Germinal center (tissue), 1 donor: ENCODE results near the gene GRIK4.
"Not testable (repeated sequence)": the region's sequence is repeated elsewhere in the genome, so short reads cannot be mapped to it uniquely, and the experiment has no call there.

Experiments used
- DNase-seq: peaks from one replicate; pipeline ENCODE4 v3.0.0; 2012; ENCODE audit warnings: mixed read lengths, low spot score

Gene GRIK4

DNA sequence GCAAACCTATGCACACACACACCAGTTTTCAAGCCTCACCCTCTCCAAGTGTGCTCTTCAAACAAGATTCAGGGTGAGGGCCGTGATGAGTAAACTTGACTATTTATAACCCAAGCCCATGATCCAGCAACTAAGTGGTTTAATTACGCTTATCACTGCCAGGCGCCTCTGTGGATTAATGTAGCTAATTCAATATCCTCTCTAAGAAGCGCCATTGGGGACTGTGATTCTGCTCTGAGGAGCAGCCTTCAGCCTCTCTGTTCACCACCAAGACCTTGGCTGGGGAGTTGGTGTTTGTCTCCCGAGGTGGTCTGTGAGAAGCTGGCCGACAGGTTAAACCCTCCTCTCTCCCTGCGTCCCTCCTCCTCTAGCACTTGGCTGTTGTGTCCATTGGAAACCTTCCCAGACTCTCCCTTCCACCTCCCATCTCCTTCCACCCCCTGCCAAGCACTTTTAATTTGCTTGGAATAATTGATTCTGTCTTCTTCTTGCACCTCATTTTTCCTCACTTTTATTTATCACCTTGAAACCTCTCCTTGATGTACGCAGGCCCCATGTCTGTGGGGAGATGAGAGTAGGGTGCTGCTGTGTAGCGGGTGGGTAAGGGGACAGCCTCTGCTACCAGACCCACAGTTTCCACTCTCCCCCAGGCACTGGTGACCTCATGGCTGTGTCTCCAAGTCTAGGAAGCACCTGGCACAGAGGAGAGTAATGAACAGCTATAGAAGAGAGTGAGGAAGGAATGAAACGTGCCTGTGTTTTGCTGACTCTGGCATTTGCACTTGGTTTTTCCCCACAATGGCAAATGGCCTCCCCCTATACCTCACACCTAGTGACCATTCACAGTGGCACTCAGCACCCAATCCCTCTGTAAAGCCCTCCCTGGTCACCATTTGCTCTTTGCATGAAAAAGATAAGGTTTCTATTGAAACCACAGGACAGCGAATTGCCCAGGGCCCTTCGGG lies 236.6 kb downstream of the GRIK4 start:
- DNase-seq: no peak

DNA sequence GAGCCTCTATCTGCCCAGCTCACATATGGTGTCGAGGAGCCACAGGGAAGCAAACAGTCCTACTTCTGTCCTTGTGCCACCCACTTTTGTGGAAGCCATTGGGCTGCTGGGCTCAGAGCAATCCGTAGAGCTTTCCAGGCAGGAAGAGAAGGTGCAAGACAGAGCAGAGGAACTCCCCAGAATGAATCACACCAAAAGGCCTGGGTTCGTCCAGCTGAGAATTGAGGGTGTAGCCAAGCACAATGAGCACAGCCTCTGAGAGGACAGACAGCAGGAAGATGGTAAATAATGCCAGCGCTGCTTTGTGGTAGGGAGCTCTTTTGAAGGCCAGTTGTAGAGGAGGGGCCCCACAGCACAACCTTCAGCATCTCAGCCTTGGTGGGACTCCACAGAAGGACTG lies 237.8 kb downstream of the GRIK4 start:
- no peak for DNase-seq

DNA sequence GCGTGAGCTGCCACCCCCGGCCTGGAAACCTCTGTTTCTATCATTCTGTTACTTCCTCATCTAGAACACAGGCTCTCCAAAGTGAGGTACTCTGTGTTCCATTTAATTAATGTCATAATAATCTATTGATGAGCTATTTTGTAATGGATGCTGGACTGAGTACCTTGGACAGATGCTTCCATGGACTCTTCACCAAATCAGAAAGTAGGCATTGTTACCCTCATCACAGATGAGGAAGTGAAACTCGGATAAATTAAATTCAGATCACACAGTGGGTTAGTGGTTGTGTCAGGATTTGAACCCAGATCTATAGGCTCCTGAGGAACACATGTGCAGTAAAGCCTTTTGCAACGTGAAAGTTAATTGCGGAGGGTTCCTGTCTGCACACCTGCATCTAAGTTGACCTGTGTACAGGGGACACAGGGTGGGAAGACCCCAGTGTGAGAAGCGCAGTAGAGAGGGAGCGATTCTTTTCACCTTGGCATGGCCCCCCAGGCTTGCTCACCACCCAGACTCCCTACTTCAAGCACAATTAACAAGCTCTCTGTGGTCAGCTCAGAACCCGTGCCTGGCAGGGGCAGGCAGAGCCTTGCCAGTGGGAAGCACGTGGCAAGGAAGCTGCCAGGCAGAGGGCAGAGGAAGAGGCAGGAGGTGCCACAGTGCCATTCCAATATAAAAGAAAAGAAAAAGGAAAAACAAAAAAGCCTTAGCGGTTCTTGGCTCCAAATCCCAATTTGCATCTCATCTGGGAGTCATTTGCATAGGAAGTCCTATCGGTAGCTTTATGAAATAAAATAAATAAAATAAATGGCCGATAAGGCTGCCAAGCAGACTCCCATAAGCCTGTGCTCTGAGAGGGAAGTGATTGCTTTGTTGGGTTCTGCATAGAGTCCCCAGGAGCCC lies 239.3 kb downstream of the GRIK4 start:
- DNase-seq: no peak

GRCh38 chr11:120751550-120751949 lies 240.0 kb downstream of the GRIK4 start:
- no peak for DNase-seq

DNA sequence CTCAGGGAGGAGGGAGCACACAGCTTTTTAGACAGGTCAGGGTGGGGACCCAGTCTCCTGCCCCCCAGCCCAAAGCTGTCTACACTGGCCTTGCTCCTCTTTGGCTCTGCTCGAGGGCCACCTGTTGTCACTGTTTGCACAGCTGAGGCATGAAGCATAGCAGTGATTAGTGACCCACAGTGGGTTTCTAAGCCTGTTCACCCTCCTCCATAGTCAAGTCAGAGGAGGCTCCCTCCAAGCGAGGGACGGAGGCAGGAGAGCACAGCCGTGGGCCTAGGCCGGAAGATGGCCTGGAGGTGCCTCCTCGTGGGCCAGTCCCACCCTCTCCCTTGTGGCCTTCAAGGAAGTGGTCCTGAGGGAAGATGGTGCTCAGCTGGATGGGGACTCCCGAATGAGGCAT lies 241.1 kb downstream of the GRIK4 start:
- DNase-seq: no peak

- no peak for DNase-seq
Measured at GRCh38 chr11:120756931-120757330, 245.4 kb downstream of the GRIK4 start.

DNA sequence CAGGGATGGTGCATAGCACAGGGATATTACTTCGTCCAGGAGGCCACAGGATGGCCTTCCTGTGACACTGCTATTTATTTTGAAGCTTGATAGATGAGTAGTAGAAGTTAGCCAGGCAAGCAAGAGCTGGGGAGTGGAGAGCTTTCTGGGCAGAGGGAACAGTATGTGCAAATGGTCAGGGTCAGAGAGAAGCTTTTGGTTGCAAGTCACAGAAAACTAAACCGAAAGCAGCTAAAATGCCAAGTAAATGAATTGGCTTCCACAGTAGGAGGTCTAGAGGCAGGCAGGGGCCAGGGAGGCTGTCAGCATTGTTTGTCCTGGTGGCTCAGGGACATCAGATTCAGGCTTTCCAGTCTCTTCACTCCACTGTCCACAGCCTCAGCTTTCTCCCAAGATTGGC lies 247.5 kb downstream of the GRIK4 start:
- DNase-seq: no peak

GRCh38 chr11:120765710-120766109 lies 254.2 kb downstream of the GRIK4 start:
- DNase-seq: not testable (repeated sequence)

GRCh38 chr11:120766318-120766717 lies 254.8 kb downstream of the GRIK4 start:
- no peak for DNase-seq

GRCh38 chr11:120768949-120769348 lies 257.4 kb downstream of the GRIK4 start:
- DNase-seq: no peak

DNA sequence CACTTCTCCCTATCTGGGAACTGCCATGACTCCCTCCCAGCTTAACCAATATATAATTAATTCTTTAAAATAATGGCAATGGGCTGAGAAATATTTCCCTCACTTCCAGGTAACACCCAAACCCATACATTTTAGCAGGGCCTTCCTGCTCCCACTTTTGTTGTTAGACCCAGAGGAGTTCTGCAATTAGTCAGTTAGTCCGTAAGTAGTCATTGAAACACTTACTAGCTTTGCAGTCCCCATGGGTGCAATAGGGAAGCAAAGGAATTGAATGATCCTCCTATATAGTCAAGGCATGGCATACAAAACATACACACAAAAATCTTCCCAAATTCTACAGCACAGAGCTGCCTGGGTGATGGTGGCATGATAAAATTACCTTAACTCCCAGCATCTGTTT lies 258.4 kb downstream of the GRIK4 start:
- DNase-seq: no peak

DNA sequence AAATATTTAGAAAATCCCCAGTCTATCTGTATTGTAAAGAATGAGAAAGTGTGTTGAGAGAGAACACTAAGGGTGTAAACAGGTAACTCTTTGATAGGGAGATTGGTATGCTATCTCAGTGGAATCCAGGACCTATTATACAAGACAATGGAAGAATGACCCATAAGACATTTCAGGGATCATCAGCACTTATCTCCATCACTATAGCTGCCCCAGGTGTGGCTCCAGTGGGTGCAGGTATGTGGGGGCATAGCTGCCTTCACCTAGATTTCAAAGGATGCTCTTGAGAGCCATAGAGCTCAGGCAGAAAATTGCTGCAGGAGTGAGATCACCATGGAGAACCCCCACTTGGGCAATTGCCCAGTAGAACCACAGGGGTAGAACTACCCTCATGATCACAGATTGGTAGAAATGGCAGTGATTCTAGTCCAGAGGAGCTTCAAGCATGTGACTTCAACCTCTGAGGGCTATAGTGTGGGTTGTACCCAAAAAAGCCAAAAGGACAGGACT lies 260.1 kb downstream of the GRIK4 start:
- DNase-seq: no peak

- DNase-seq: no peak
Measured at GRCh38 chr11:120773501-120774031, 262.0 kb downstream of the GRIK4 start.

- DNase-seq: no peak
Measured at GRCh38 chr11:120774591-120775386, 263.2 kb downstream of the GRIK4 start.

DNA sequence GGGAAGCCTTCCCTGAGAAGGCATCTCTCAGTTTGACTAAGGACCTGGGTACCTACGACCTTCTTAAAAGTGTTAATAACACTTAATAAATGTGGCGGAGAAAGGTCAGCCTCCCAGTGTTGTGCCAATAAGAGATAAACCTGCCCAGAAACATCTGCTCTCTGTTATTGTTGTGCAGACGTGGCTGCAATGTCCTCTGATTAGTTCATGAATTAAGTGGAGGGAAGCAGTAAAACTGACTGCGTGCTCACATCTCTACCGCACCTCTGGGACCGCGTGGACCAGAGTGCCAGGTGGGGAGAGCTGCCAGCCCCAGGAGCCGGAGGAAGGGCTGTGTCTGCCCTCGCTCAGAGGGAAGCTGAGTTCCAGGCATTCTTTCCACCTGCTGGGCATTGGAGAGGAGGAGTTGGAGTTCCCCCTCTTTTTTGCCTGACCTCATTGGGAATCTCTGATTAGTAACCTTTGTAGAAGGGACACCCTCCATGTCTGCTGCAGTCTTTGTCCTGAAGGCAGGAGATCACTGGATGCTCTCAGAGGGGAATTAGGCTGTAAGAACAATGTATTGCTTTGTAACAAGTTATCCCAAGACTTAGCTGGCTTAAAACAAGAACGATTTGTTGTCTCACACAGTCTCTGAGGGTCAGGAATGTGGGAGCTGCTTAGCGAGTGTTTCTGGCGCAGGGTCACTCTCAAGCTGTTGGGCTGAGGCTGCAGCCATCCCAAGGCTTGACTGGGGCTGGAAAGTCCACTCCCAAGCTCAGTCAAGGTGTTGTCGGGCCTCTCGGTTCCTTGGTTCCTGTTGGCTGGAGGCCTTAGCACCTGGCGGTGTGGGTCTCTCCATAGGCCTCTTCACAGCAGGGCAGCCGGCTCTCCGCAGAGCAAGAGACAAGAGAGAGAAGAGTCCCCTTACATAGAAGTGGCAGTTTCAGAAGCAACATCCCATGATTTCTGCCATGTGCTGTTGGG lies 264.7 kb downstream of the GRIK4 start:
- no peak for DNase-seq

GRCh38 chr11:120778685-120779490 lies 267.3 kb downstream of the GRIK4 start:
- no peak for DNase-seq

GRCh38 chr11:120780239-120780638 lies 268.7 kb downstream of the GRIK4 start:
- no peak for DNase-seq

DNA sequence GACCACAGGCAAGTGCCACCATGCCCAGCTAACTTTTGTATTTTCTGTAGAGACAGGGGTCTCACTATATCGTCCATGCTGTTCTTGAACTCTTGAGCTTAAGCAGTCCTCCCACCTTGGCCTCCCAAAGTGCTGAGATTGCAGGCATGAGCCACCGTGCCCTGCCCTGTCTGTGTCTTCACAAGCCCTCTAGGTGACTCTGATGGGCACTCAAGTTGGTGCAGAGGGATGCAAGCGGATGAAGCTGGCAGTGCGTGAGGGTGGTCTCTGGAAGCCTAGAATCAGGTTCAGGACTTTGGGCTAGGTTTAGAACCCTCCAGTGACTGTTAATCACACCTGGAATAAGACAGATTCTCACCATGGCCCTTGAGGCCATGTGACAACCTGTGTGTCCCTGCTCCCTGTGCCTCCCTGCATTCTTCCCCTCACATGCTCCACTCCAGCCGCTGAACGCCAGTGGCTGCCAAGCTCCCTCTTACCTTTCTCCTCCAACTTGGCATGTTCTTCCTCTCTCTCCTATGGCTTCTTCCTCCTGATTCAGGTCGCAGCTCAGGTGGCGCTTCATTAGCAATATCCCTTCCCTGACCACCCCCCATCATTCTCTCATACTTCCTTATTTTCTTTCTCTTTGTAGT lies 270.1 kb downstream of the GRIK4 start:
- DNase-seq: no peak
